Esophagus muscularis mucosa (tissue), 4 donors: ENCODE measurements around the gene MIF.

Source experiments
- CTCF ChIP-seq, 3 experiments: fragments of 200-600 bp in 2 of 3; fragments of 450-650 bp in 1 of 3; sonication (generic) in 2 of 3; IDR thresholded peaks; one replicate each; pipeline ENCODE4 v1.5.1; 2017 to 2019; ENCODE audit warnings: antibody characterized with exemption in 3 of 3, mild to moderate bottlenecking in 2 of 3, moderate library complexity in 1 of 3
- EP300 ChIP-seq: sonication (generic); formaldehyde crosslinking; IDR thresholded peaks from one replicate; pipeline ENCODE4 v1.6.1; 2017; ENCODE audit warnings: antibody characterized with exemption
- POLR2AphosphoS5 ChIP-seq, 2 donors: sonication (generic); formaldehyde crosslinking; IDR thresholded peaks; one replicate each; pipeline ENCODE4 v1.6.1; 2017; ENCODE audit warnings: antibody characterized with exemption in 2 of 2

GRCh38 chr22:23862103-23862502, 32.1 kb upstream of the MIF start:
- TF ChIP-seq CTCF (IDR thresholded peaks at IDR 0.05) (peak; percentile 25 to 34 (median 28)), POLR2AphosphoS5 (IDR thresholded peaks at IDR 0.05) (no peak), EP300 (no peak)
